ENCODE measurements around the gene MYH6. TPM values are rescaled to one million over a fixed set of nuclear protein-coding genes. Genes with fewer than 3 reads are reported as not detected.

Gene MYH6
- total RNA-seq, 1 donor from 2014 or later, result not detected

GRCh38 chr14:23359722-23360447 lies 48.2 kb downstream of the MYH6 start:
- Mint-ChIP-seq H3K36me3 (ENCODE audit: low read depth) (peaks cover 16% of the 10 kb centered on the region), H3K9me3 (ENCODE audit: low read depth) (no peaks in the 10 kb centered on the region), H3K27ac (ENCODE audit: unreplicated experiment) (no peak overlapping the region), H3K27me3 (ENCODE audit: low read depth) (no peaks in the 10 kb centered on the region), H3K4me1 (ENCODE audit: low read depth) (peaks cover 21% of the 10 kb centered on the region), H3K4me3 (ENCODE audit: unreplicated experiment) (no peak overlapping the region)
- no peak for DNase-seq (ENCODE audit: low spot score)
- TF ChIP-seq, protein P1, sequence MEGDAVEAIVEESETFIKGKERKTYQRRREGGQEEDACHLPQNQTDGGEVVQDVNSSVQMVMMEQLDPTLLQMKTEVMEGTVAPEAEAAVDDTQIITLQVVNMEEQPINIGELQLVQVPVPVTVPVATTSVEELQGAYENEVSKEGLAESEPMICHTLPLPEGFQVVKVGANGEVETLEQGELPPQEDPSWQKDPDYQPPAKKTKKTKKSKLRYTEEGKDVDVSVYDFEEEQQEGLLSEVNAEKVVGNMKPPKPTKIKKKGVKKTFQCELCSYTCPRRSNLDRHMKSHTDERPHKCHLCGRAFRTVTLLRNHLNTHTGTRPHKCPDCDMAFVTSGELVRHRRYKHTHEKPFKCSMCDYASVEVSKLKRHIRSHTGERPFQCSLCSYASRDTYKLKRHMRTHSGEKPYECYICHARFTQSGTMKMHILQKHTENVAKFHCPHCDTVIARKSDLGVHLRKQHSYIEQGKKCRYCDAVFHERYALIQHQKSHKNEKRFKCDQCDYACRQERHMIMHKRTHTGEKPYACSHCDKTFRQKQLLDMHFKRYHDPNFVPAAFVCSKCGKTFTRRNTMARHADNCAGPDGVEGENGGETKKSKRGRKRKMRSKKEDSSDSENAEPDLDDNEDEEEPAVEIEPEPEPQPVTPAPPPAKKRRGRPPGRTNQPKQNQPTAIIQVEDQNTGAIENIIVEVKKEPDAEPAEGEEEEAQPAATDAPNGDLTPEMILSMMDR (IDR thresholded peaks at IDR 0.05), result no peak

- DNase-seq (ENCODE audit: low spot score), result no peak
- peaks cover 16% of the 10 kb centered on the region for H3K36me3 Mint-ChIP-seq (ENCODE audit: low read depth)
- TF ChIP-seq, protein P1 (IDR thresholded peaks at IDR 0.05), result no peak
- peaks cover 17% of the 10 kb centered on the region for H3K4me1 Mint-ChIP-seq (ENCODE audit: low read depth)
- no peak overlapping the region for H3K4me3 Mint-ChIP-seq (ENCODE audit: unreplicated experiment)
- H3K27ac Mint-ChIP-seq (ENCODE audit: unreplicated experiment), result no peak overlapping the region
- H3K9me3 Mint-ChIP-seq (ENCODE audit: low read depth), result no peaks in the 10 kb centered on the region
- no peaks in the 10 kb centered on the region for H3K27me3 Mint-ChIP-seq (ENCODE audit: low read depth)
Observed at GRCh38 chr14:23359167-23359626, 48.9 kb downstream of the MYH6 start.

DNA sequence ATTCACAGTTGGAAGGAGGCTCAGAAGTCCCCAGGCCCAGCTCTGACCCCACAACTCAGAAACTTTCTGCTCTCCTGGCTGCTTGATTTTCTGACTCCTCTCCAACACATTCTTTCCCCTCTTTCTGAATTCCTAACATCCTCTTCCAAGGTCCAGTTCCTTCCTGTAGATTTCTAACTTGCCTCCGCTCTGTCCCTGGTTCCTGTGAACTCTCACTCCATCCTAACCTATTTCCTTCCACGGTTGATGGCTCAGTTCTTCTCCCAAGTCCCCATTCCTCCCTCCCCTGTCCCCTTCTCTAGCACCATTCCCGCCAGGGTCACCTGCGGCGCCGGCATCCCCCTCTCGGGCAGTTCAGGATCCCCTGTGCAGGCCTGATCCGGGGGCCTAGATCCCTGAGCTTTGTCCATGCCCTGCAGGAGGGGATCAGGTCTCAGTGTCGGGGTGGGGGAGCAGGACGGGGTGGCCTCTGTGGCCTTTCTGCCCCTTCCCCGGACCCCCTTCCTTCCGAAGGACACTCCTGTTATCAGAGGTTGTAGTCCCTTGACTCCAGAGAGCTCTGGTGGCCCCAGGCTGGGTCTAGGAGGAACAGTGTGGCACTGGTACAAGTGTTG lies 49.4 kb downstream of the MYH6 start:
- no peaks in the 10 kb centered on the region for H3K9me3 Mint-ChIP-seq (ENCODE audit: low read depth)
- H3K27ac Mint-ChIP-seq (ENCODE audit: unreplicated experiment), result no peak overlapping the region
- H3K36me3 Mint-ChIP-seq (ENCODE audit: low read depth), result peaks cover 15% of the 10 kb centered on the region
- no peak overlapping the region for H3K4me3 Mint-ChIP-seq (ENCODE audit: unreplicated experiment)
- no peaks in the 10 kb centered on the region for H3K27me3 Mint-ChIP-seq (ENCODE audit: low read depth)
- TF ChIP-seq, protein P1 (IDR thresholded peaks at IDR 0.05), result no peak
- DNase-seq (ENCODE audit: low spot score), result no peak
- peaks cover 12% of the 10 kb centered on the region for H3K4me1 Mint-ChIP-seq (ENCODE audit: low read depth)

DNA sequence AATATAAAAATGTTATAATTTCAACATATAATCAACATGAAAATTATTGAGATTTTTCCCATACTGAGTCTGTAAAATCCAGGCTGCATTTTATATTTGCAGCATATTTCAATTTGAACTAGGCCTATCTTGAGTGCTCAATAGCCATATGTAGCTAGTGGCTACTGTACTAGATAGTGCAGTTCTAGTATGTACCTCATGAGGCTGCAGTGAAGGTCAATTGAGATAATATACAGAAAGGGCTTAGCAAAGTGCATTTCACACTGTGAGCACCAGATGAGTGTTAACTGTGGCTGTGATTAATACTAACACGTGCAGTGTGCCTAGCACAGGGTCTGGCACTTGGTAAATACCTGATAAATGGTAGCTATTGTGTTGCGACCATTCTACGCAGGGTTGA lies 50.0 kb downstream of the MYH6 start:
- no peaks in the 10 kb centered on the region for H3K9me3 Mint-ChIP-seq (ENCODE audit: low read depth)
- H3K27me3 Mint-ChIP-seq (ENCODE audit: low read depth), result no peaks in the 10 kb centered on the region
- TF ChIP-seq, protein P1 (IDR thresholded peaks at IDR 0.05), result no peak

GRCh38 chr14:23357261-23357660 lies 50.8 kb downstream of the MYH6 start:
- TF ChIP-seq, protein P1 (IDR thresholded peaks at IDR 0.05), result no peak
- H3K4me1 Mint-ChIP-seq (ENCODE audit: low read depth), result peaks cover 18% of the 10 kb centered on the region
- no peaks in the 10 kb centered on the region for H3K27me3 Mint-ChIP-seq (ENCODE audit: low read depth)
- DNase-seq (ENCODE audit: low spot score), result no peak
- H3K9me3 Mint-ChIP-seq (ENCODE audit: low read depth), result no peaks in the 10 kb centered on the region
- H3K4me3 Mint-ChIP-seq (ENCODE audit: unreplicated experiment), result no peak overlapping the region
- no peak overlapping the region for H3K27ac Mint-ChIP-seq (ENCODE audit: unreplicated experiment)
- H3K36me3 Mint-ChIP-seq (ENCODE audit: low read depth), result peaks cover 15% of the 10 kb centered on the region

More for the DNA sequence above, 50.0 kb downstream of the MYH6 start:
- Mint-ChIP-seq H3K4me3 (ENCODE audit: unreplicated experiment) (no peak overlapping the region), H3K36me3 (ENCODE audit: low read depth) (peaks cover 15% of the 10 kb centered on the region), H3K27ac (ENCODE audit: unreplicated experiment) (no peak overlapping the region), H3K4me1 (ENCODE audit: low read depth) (peaks cover 15% of the 10 kb centered on the region)
- no peak for DNase-seq (ENCODE audit: low spot score)
